Measurements from ENCODE around the gene LINS1. TPM values are rescaled to one million over a fixed set of nuclear protein-coding genes. Genes with fewer than 3 reads are reported as not detected.

Gene LINS1, protein sequence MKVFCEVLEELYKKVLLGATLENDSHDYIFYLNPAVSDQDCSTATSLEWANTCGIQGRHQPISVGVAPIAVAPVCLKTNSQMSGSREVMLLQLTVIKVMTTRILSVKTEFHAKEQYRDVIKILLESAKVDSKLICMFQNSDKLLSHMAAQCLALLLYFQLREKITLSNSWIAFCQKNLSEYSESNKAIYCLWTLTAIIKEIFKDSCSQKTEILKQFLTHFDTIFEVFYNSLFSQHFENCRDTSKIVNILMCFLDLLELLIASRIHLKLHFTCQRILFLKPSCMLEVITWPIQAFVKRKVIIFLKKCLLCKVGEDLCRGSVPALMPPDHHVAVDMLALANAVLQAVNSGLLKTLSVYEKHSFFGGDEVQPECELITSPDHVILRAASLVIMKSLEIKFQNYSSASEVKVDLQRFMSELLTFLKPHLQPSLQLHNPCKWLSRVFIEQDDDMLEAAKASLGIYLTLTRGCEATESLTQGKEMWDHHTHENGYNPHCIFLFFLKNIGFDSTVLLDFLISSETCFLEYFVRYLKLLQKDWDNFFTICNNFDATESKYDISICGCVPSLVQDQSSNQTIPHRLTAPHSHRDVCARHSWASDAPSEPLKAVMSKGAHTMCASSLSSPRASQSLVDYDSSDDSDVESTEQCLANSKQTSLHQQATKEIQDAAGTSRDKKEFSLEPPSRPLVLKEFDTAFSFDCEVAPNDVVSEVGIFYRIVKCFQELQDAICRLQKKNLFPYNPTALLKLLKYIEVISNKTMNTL
- total RNA-seq (10 to 100 TPM in 3 of 4 donors, 1 to 10 TPM in 1; 9.4 to 13.6 (median 12.6) TPM), polyA plus RNA-seq (5.0 TPM)
- long read RNA-seq, donor 1, full-length matches to known transcripts: 6 of 10 reads
- long read RNA-seq, donor 1, partial matches to known transcripts: 1 of 10 reads
- long read RNA-seq, donor 1, other reads (novel, unspliced or antisense): 3 of 10 reads
- long read RNA-seq, donor 2, full-length matches to known transcripts: 1 of 1 reads
- long read RNA-seq, donor 2, partial matches to known transcripts: 0 of 1 reads
- long read RNA-seq, donor 2, other reads (novel, unspliced or antisense): 0 of 1 reads
- long read RNA-seq, donor 3, full-length matches to known transcripts: 7 of 15 reads
- long read RNA-seq, donor 3, partial matches to known transcripts: 2 of 15 reads
- long read RNA-seq, donor 3, other reads (novel, unspliced or antisense): 6 of 15 reads
- long read RNA-seq, donor 4, full-length matches to known transcripts: 2 of 6 reads
- long read RNA-seq, donor 4, partial matches to known transcripts: 0 of 6 reads
- long read RNA-seq, donor 4, other reads (novel, unspliced or antisense): 4 of 6 reads

DNA sequence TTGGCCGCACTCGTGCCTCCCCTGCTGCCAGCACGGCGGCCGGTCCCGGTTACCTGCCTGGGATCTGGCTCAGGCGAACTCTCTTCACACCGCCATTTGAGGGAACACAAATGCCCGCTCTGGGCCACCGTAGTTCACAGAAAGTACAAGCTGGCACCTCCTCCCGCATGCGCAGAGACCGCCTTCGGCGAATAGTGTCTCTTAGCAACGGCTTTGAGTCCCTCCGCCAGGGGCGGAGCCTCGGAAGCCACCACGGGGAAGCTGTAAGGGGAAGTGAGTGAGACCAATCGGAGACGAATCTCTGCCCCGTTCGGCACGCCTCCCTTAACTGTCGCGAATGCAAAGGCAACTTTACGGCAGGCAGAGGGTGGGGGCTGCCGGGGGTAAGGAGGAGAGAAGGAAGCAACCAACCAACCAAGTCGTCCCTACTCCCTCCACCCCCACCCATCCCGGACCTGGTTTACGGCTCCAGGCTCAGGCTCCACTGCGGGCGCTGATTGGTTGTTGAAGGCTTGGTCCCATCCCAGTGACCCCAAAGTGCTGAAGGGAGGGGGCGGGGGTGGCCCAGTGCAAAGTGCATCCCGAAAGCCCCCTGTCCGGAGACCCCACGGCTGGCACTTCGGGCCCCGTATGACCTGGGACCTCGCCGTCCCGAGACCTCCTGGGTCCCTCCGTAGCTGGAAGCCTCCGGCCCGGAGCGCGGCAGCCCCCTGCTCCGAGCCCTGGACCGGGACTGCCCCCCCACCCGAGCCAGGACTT, at the start of gene LINS1, which contains the start of gene ASB7:
TSS of gene LINS1 (minus strand) at position 121 of the 759 bp plus-strand sequence. CDS start 21,342 bp downstream, outside the sequence.
TSS of gene ASB7 (plus strand) at position 526 of the 759 bp plus-strand sequence. CDS start 9,628 bp downstream, outside the sequence.
- H3K9me3 ChIP-seq (ENCODE audit: control insufficient read depth, low read length): no peaks in the 10 kb centered on the region
- intact Hi-C loops (cut with DNase I): no loop called here
- peak within 1 kb of the TSS; percentile 90 for H3K4me3 ChIP-seq (ENCODE audit: low read length)
- peaks cover 6% of the 10 kb centered on the region for H3K4me1 ChIP-seq (ENCODE audit: control insufficient read depth, insufficient read depth, low read length)
- peak within 1 kb of the TSS; percentile 83 for H3K27ac ChIP-seq (ENCODE audit: low read length)
- ATAC-seq: peak; percentile 99
- no peaks in the 10 kb centered on the region for H3K27me3 ChIP-seq (ENCODE audit: control insufficient read depth, insufficient read depth)
- peak; percentile 100 for DNase-seq
- WGBS: under 1% methylated on average over 51 of the region's 51 CpGs

DNA sequence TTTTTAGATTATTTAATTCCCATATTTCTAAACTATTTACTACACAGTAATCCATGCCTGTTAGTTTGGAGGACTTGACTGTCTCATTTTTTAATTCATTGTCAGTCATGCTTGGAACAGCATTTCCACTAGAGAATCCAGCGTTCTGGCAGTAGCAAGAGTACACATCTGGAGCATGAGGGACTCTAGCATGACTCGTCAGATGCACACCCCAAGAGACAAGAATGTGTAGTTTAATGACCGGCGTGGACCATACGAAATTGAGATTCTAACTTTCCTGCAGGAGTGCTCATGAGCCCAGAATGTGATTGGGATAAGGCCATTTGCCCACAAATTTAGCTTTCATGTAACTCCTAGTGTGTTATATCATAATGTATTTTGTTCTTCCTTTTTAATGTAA, 49.3 kb upstream of the LINS1 start:
- Histone ChIP-seq H3K27me3 (ENCODE audit: control insufficient read depth, insufficient read depth) (no peaks in the 10 kb centered on the region), H3K4me1 (ENCODE audit: control insufficient read depth, insufficient read depth, low read length) (no peaks in the 10 kb centered on the region), H3K27ac (ENCODE audit: low read length) (no peak overlapping the region), H3K4me3 (ENCODE audit: low read length) (no peak overlapping the region), H3K9me3 (ENCODE audit: control insufficient read depth, low read length) (no peaks in the 10 kb centered on the region)
- intact Hi-C loops (cut with DNase I): no loop called here
- 72% methylated on average over 5 of the region's 5 CpGs for WGBS
- ATAC-seq (no peak), DNase-seq (no peak)

DNA sequence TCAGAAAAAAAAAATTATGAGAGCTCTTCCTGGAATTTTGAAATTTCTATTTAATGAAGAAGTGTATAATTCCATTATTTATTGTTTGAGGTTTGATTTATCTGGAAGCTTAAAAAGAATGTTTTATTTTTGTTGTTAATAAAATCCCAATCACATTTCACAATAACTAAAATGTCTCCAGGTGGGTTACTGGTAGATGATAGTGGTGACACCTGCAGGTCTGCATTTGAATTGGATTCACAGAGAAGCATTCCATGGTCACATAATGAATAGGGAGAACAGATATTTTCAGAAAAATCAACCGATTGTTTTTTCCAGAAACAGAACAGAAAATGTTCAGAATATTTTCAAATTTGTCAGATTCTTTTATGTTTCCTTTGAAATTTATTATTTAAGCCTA, 48.7 kb upstream of the LINS1 start:
- Histone ChIP-seq H3K4me1 (ENCODE audit: control insufficient read depth, insufficient read depth, low read length) (no peaks in the 10 kb centered on the region), H3K9me3 (ENCODE audit: control insufficient read depth, low read length) (no peaks in the 10 kb centered on the region), H3K27ac (ENCODE audit: low read length) (no peak overlapping the region), H3K4me3 (ENCODE audit: low read length) (no peak overlapping the region), H3K27me3 (ENCODE audit: control insufficient read depth, insufficient read depth) (no peaks in the 10 kb centered on the region)
- DNase-seq (no peak), ATAC-seq (no peak)
- WGBS: 89% methylated on average over 1 of the region's 1 CpG
- intact Hi-C loops (cut with DNase I): no loop called here

DNA sequence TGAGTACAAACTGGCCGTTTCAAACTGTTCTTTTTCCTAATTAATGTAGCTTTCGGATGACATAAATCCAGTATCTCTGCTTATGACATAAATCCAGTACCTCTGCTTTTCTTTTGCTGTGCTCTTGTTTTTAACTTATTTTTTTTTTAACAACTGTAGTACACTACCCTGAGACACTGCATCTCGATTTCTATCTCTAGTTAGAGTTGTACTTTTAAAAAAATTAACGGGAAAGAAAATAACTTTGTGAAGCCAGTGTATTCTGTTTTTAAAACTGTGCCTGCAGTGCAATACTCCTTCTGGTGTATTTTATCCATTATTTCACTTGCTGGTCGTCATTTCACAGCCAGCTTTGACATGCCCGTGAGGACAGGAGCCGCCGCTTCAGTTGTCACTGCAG, 47.0 kb upstream of the LINS1 start:
- WGBS: 91% methylated on average over 8 of the region's 8 CpGs
- Histone ChIP-seq H3K9me3 (ENCODE audit: control insufficient read depth, low read length) (no peaks in the 10 kb centered on the region), H3K4me3 (ENCODE audit: low read length) (no peak overlapping the region), H3K27ac (ENCODE audit: low read length) (no peak overlapping the region), H3K27me3 (ENCODE audit: control insufficient read depth, insufficient read depth) (no peaks in the 10 kb centered on the region), H3K4me1 (ENCODE audit: control insufficient read depth, insufficient read depth, low read length) (no peaks in the 10 kb centered on the region)
- ATAC-seq (no peak), DNase-seq (no peak)
- intact Hi-C loops (cut with DNase I): no loop called here

DNA sequence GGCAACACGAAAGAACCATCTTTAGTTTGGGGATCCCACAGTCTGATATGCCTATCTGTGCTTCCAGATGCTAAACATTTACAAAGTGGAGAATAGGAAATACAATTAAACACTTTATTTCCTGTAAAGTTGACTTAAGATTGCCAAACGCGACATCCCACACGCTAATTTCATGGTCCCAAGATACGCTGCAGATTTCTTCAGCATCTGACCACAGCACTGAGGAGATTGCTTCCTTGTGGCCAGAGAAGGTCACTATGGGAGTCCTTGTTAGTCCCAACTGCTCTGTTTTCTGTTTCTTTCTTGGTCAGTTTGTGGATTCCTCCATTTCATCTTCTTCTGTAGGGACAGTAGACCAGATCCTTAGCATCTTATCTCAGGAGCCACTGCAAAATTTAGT, 43.7 kb upstream of the LINS1 start:
- DNase-seq (no peak), ATAC-seq (no peak)
- 74% methylated on average over 5 of the region's 5 CpGs for WGBS
- intact Hi-C loops (cut with DNase I): no loop called here
- H3K4me1 ChIP-seq (ENCODE audit: control insufficient read depth, insufficient read depth, low read length): no peaks in the 10 kb centered on the region
- no peak overlapping the region for H3K27ac ChIP-seq (ENCODE audit: low read length)
- no peak overlapping the region for H3K4me3 ChIP-seq (ENCODE audit: low read length)
- no peaks in the 10 kb centered on the region for H3K9me3 ChIP-seq (ENCODE audit: control insufficient read depth, low read length)
- no peaks in the 10 kb centered on the region for H3K27me3 ChIP-seq (ENCODE audit: control insufficient read depth, insufficient read depth)

DNA sequence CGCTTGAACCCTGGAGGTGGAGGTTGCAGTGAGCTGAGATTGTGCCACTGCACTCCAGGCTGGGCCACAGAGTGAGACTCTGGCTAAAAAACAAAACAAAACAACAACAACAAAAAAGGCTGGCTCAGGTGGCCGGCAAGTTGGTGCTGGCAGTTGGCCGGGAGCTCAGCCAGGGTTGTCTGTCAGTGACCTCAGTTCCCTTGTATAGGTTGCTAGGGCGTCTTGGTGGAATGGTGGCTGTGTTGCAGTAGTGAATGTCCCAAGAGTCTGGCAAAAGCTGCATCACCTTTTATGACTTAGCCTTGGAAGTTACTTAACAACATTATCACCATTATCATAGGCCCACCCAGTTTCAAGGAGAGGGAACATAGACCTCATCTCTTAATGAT, 41.0 kb upstream of the LINS1 start:
- 86% methylated on average over 4 of the region's 4 CpGs for WGBS
- no peaks in the 10 kb centered on the region for H3K9me3 ChIP-seq (ENCODE audit: control insufficient read depth, low read length)
- no peaks in the 10 kb centered on the region for H3K4me1 ChIP-seq (ENCODE audit: control insufficient read depth, insufficient read depth, low read length)
- H3K4me3 ChIP-seq (ENCODE audit: low read length): no peak overlapping the region
- ATAC-seq: no peak
- intact Hi-C loops (cut with DNase I): no loop called here
- H3K27ac ChIP-seq (ENCODE audit: low read length): no peak overlapping the region
- DNase-seq: no peak
- no peaks in the 10 kb centered on the region for H3K27me3 ChIP-seq (ENCODE audit: control insufficient read depth, insufficient read depth)

DNA sequence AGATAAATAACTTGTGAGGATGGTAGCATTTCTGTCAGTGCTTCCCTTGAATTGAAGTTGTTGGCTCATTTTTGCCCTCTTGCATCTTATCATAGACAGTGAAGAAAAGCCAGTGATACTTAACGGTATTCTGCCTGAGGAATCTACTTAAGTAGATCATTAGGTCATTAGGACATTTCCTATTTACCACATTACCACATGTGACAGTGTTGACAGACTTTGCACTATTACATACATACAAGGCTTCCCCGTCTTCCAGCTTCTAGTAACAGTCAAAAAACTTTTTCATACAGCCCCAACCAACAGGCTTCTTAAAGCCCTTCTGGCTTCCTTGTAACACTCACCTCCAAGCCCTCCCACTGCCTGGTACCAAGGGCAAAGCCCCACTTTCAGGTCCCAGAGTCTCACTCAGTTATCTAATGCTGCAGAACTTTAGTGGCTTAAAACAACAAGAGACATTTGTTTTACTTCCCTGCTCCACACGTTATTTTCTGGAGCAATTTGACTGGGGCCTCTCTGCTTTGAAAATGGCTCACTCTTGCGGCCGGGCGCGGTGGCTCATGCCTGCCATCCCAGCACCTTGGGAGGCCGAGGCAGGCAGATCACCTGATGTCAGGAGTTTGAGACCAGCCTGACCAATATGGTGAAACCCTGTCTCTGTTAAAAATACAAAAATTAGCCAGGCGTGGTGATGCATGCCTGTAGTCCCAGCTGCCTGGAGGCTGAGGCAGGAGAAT, 40.4 kb upstream of the LINS1 start:
- Histone ChIP-seq H3K27me3 (ENCODE audit: control insufficient read depth, insufficient read depth) (no peaks in the 10 kb centered on the region), H3K4me3 (ENCODE audit: low read length) (no peak overlapping the region), H3K27ac (ENCODE audit: low read length) (no peak overlapping the region), H3K9me3 (ENCODE audit: control insufficient read depth, low read length) (no peaks in the 10 kb centered on the region), H3K4me1 (ENCODE audit: control insufficient read depth, insufficient read depth, low read length) (no peaks in the 10 kb centered on the region)
- no peak for ATAC-seq
- intact Hi-C loops (cut with DNase I): no loop called here
- no peak for DNase-seq
- 78% methylated on average over 9 of the region's 9 CpGs for WGBS

DNA sequence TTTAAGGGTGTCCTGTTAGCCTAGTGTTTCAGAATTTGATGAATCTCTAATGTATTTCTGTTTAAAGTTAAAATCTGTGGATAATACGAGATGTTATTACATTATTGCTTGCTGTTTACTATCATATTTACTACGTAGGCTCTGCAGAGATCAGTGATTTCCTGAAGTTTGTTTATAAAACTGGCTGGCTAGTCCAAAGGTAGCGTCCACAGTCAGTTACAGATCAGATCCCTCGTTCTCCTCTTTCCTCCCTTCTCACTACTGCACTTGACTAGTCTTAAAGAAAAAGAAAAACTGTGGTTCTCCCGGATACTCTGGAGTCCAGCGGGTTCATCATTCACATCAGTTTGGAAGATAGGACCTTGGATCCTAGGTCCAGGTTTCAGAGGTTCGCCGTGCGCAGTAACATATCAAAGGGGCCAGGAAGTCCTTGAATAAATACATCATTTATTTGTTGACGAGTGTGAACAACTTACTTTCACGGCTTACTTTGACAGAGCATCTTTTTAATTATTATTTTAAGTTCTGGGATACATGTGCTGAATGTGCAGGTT, 36.3 kb upstream of the LINS1 start:
- H3K27ac ChIP-seq (ENCODE audit: low read length): no peak overlapping the region
- DNase-seq (no peak), ATAC-seq (no peak)
- 95% methylated on average over 11 of the region's 11 CpGs for WGBS
- no peak overlapping the region for H3K4me3 ChIP-seq (ENCODE audit: low read length)
- intact Hi-C loops (cut with DNase I): no loop called here
- no peaks in the 10 kb centered on the region for H3K4me1 ChIP-seq (ENCODE audit: control insufficient read depth, insufficient read depth, low read length)
- H3K27me3 ChIP-seq (ENCODE audit: control insufficient read depth, insufficient read depth): no peaks in the 10 kb centered on the region
- no peaks in the 10 kb centered on the region for H3K9me3 ChIP-seq (ENCODE audit: control insufficient read depth, low read length)

DNA sequence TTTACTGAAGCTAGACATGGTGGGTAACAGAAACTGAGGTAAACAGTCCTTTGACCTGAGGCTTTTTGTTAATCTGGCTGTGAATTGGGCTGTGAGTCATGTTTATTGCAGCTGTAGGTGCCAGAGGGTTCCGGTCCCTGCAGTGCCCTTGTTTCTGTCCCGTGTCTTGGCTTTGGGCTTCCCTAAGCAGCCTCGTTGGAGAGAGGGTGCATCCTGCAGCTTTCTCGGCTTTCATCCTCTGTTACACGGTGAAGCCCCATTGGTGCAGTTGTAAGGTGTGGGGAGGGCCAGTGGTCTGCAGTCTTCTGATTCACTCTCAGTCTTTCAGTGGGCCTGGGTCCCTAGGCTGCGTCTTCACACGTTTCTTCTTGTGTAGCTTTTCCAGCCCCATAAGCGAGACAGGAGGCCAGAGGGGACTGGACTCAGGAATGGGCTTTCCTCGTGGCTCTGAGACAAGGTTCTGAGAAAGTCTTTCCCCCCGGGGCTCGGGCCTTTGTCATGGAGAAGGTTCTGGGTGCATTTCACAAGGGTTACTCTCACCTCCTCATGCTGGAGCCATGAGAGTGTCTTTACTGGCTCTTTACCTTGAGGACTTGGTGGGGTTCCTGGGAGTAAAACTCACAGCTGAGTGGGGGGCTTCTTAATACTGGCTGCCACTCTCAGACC, 33.6 kb upstream of the LINS1 start:
- intact Hi-C loops (cut with DNase I): no loop called here
- no peak for DNase-seq
- no peak for ATAC-seq
- Histone ChIP-seq H3K27ac (ENCODE audit: low read length) (no peak overlapping the region), H3K4me3 (ENCODE audit: low read length) (no peak overlapping the region), H3K4me1 (ENCODE audit: control insufficient read depth, insufficient read depth, low read length) (no peaks in the 10 kb centered on the region), H3K27me3 (ENCODE audit: control insufficient read depth, insufficient read depth) (no peaks in the 10 kb centered on the region), H3K9me3 (ENCODE audit: control insufficient read depth, low read length) (no peaks in the 10 kb centered on the region)
- 83% methylated on average over 11 of the region's 11 CpGs for WGBS

Data from right cardiac atrium (tissue), 5 donors.